Ascending aorta (tissue), 2 donors: ENCODE data around the gene UBN2. TPM values are rescaled to one million over a fixed set of nuclear protein-coding genes. Genes with fewer than 3 reads are reported as not detected.

Experiments used
- DNase-seq, 2 donors: peaks; one replicate each; pipeline ENCODE4 v3.0.0-alpha.2; 2019; ENCODE audit warnings: low spot score in 2 of 2
- H3K27ac ChIP-seq, 2 donors: fragments of 200-600 bp; sonication (generic); one replicate each; pipeline ENCODE4 v1.5.1; 2016 to 2017; ENCODE audit warnings: mild to moderate bottlenecking in 1 of 2
- H3K27me3 ChIP-seq: fragments of 200-600 bp; sonication (generic); one replicate; pipeline ENCODE4 v1.5.1; 2017
- H3K36me3 ChIP-seq, 2 donors: fragments of 200-600 bp; sonication (generic); one replicate each; pipeline ENCODE4 v1.5.1; 2016
- H3K4me1 ChIP-seq, 2 donors: fragments of 200-600 bp; sonication (generic); one replicate each; pipeline ENCODE4 v1.5.1; 2016 to 2017; ENCODE audit warnings: mild to moderate bottlenecking in 1 of 2
- H3K4me3 ChIP-seq, 2 donors: fragments of 200-600 bp; sonication (generic); one replicate each; pipeline ENCODE4 v1.5.1; 2016 to 2017; ENCODE audit warnings: mild to moderate bottlenecking in 1 of 2
- H3K9me3 ChIP-seq, 2 donors: fragments of 200-600 bp; sonication (generic); one replicate each; pipeline ENCODE4 v1.5.1; 2016
- intact Hi-C: fragments of 100-400 bp; cut with DNase I; formaldehyde crosslinking; loops from one replicate; pipeline ENCODE4 v1.15.1; 2023
- total RNA-seq: library from RNA; depleted of rRNA; stranded (reverse); fragments of >200 nt; gene quantifications from one replicate; pipeline ENCODE4 v1.1.0, GENCODE V29; 2016
- TF ChIP-seq, protein P1 (sequence below), 3 experiments: fragments of 200-600 bp in 2 of 3; fragments of 450-650 bp in 1 of 3; sonication (generic) in 2 of 3; IDR thresholded peaks; one replicate each; pipeline ENCODE4 v1.5.1; 2016 to 2019; ENCODE audit warnings: antibody characterized with exemption in 3 of 3, mild to moderate bottlenecking in 1 of 3, moderate library complexity in 1 of 3

UBN2 gene
- total RNA-seq, 1 donor from 2014 or later: 3.7 TPM

DNA sequence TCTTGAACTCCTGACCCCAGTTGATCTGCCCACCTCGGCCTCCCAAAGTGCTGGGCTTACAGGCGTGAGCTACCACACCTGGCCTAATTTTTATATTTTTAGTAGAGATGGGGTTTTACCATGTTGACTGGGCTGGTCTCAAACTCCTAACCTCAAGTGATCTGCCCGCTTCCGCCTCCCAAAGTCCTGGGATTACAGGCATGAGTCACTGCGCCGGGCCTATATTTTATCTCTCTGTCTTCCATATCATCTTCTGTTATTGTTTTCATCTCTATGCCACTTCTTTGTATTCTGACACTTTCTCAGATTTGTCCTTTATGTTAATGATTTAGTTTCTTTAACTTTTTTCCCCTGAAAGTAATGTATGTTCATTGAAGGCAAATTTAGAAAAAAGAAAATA, 55.1 kb downstream of the UBN2 start:
- TF ChIP-seq, protein P1, sequence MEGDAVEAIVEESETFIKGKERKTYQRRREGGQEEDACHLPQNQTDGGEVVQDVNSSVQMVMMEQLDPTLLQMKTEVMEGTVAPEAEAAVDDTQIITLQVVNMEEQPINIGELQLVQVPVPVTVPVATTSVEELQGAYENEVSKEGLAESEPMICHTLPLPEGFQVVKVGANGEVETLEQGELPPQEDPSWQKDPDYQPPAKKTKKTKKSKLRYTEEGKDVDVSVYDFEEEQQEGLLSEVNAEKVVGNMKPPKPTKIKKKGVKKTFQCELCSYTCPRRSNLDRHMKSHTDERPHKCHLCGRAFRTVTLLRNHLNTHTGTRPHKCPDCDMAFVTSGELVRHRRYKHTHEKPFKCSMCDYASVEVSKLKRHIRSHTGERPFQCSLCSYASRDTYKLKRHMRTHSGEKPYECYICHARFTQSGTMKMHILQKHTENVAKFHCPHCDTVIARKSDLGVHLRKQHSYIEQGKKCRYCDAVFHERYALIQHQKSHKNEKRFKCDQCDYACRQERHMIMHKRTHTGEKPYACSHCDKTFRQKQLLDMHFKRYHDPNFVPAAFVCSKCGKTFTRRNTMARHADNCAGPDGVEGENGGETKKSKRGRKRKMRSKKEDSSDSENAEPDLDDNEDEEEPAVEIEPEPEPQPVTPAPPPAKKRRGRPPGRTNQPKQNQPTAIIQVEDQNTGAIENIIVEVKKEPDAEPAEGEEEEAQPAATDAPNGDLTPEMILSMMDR (IDR thresholded peaks at IDR 0.05): no peak

DNA sequence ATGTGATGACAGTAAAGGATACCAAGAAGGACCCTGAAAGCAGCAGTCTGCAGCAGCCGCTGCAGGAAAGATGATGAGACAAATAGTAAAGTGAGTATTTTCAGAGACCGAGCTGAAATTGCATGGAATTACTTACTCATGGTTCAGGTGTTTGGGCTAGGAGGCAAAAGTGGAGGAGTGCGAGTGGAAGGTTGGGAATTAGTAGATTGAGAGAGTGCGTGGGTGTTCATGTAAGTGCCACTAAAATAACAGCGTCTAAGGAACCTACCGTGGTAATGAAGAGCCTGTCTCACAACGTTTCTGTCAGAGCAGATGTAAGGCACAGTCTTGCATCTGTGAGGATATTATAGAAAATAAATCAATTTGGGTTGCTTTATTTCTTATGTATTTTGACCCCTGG, 61.8 kb downstream of the UBN2 start:
- Histone ChIP-seq H3K4me1 (no peaks in the 10 kb centered on the region), H3K4me3 (no peak overlapping the region), H3K27ac (no peak overlapping the region), H3K36me3 (peaks cover 41% of the 10 kb centered on the region in 2 donors), H3K9me3 (no peaks in the 10 kb centered on the region), H3K27me3 (no peaks in the 10 kb centered on the region)
- no peak for DNase-seq
- TF ChIP-seq, protein P1 (IDR thresholded peaks at IDR 0.05): no peak
- intact Hi-C loops: no loop called here

More for the DNA sequence above, 55.1 kb downstream of the UBN2 start:
- intact Hi-C loops: no loop called here
- no peak for DNase-seq
- peaks cover 19 to 42% of the 10 kb centered on the region in 2 donors for H3K36me3 ChIP-seq
- H3K9me3 ChIP-seq: no peaks in the 10 kb centered on the region
- H3K4me3 ChIP-seq: no peak overlapping the region
- H3K27me3 ChIP-seq: no peaks in the 10 kb centered on the region
- H3K27ac ChIP-seq: no peak overlapping the region
- no peaks in the 10 kb centered on the region for H3K4me1 ChIP-seq

DNA sequence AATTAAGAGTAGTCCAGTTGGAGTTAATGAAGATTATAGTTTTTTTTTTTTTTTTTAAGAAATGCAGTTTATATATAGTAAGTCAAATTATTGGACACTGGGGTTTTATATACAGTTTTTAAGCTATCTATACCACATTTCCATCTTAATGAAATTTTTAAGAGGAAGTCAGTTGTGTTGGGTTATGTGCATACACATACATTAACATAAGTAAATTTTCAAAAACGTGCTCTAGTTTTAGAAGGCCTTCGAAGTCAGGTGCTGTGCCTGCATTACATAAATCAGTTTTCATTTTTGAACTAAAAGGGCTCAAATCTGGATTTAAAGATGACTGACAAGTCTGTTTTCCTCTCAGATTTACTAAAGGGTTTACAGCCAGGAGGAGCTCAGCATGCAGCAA, 62.5 kb downstream of the UBN2 start:
- intact Hi-C loops: no loop called here
- no peaks in the 10 kb centered on the region for H3K4me1 ChIP-seq
- H3K27me3 ChIP-seq: no peaks in the 10 kb centered on the region
- DNase-seq: no peak
- H3K36me3 ChIP-seq: peaks cover 41 to 45% of the 10 kb centered on the region in 2 donors
- no peak overlapping the region for H3K4me3 ChIP-seq
- no peaks in the 10 kb centered on the region for H3K9me3 ChIP-seq
- TF ChIP-seq, protein P1 (IDR thresholded peaks at IDR 0.05): no peak
- H3K27ac ChIP-seq: no peak overlapping the region

DNA sequence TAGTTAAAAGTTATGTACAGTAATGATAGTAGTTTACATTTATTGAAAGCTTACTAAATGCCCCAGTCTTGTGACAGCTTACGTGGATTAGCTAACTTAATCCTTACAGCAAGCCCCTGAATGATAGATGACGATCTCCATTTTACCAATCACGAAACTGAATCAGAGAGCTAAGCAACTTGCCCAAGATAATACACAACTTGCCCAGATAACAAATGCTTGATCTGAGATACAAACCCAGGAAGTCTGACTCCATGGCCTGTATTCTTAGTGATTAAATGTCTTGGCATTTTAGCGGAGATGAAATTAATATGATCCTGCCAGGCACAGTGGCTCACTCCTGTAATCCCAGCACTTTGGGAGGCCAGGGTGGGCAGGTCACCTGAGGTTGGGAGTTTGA, 63.2 kb downstream of the UBN2 start:
- Histone ChIP-seq H3K4me1 (no peaks in the 10 kb centered on the region), H3K4me3 (no peak overlapping the region), H3K27me3 (no peaks in the 10 kb centered on the region), H3K9me3 (no peaks in the 10 kb centered on the region), H3K36me3 (peaks cover 41 to 50% of the 10 kb centered on the region in 2 donors), H3K27ac (no peak overlapping the region)
- no peak for DNase-seq
- intact Hi-C loops: no loop called here
- TF ChIP-seq, protein P1 (IDR thresholded peaks at IDR 0.05): no peak

DNA sequence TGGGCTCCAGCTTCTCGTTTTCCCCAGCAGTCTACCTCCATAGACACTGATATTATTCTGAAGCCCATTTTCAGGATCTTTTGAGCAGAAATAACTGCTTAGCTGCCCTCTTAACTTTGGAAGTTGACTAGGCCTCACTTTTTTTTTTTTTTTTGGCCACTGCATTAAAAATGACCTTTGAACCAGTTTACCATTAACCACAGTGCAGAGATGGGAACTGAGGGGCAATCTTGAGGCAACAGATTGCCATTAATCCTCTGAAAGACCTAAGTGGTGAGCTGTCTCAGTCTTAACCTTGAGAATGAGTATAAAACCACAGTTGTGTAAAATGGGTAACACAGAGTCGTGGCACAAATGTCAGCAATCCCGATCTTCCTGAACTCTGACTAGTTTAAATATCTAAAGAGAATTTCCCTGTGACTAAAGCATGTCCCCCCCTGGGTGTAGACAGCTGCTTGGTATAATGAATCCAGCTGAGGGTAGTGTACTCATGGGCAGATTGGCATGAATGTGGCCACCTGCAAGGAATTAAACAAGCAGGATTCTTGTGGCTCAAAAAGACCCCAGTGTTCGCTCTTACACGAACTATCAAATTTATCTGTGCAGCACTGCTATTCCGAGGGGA, 64.0 kb downstream of the UBN2 start:
- no peak overlapping the region for H3K27ac ChIP-seq
- H3K9me3 ChIP-seq: no peaks in the 10 kb centered on the region
- DNase-seq: no peak
- H3K4me1 ChIP-seq: no peaks in the 10 kb centered on the region
- TF ChIP-seq, protein P1 (IDR thresholded peaks at IDR 0.05): no peak
- H3K36me3 ChIP-seq: peaks cover 41 to 58% of the 10 kb centered on the region in 2 donors
- intact Hi-C loops: no loop called here
- H3K4me3 ChIP-seq: no peak overlapping the region
- no peaks in the 10 kb centered on the region for H3K27me3 ChIP-seq

DNA sequence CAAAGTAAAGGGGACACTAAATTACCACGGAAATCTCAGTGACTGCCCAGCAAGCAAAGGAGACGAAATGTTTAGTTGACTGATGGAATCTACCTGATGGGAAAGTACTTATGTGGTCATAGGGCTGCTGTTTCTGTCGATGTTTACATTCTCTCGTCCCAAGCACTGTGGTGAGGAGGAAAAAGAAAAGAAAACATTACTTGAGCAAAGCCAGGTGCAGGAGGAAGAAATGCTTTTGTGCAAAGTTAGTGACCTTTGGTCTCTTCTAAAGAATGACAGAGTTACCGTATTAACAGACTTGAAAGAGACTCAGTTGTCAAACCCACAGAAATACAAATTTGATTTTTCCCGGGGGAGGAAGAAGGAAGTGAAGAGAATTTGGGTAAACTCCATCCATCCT, 66.8 kb downstream of the UBN2 start:
- Histone ChIP-seq H3K27me3 (no peaks in the 10 kb centered on the region), H3K36me3 (peaks cover 39 to 61% of the 10 kb centered on the region in 2 donors), H3K27ac (no peak overlapping the region), H3K4me1 (no peaks in the 10 kb centered on the region), H3K9me3 (no peaks in the 10 kb centered on the region), H3K4me3 (no peak overlapping the region)
- TF ChIP-seq, protein P1 (IDR thresholded peaks at IDR 0.05): no peak
- no peak for DNase-seq
- intact Hi-C loops: no loop called here
